Mesodermal cell (in vitro differentiated cells): Measurements from ENCODE around the gene CENPO.
A peak's percentile ranks its signal among the peaks of the same experiment; 100 is the strongest.

Source experiments
- H3K27ac ChIP-seq: 2 replicates; pipeline ENCODE4 v1.7.0; 2013; ENCODE audit warnings: mild to moderate bottlenecking, low read depth, low read length, moderate library complexity; ENCODE audit not compliant: severe bottlenecking
- H3K36me3 ChIP-seq: 2 replicates; pipeline ENCODE4 v1.7.1; 2013; ENCODE audit warnings: mild to moderate bottlenecking, low read length, moderate library complexity; ENCODE audit not compliant: control insufficient read depth, insufficient read depth
- H3K4me1 ChIP-seq: one replicate; pipeline ENCODE4 v1.7.1; 2013; ENCODE audit warnings: mild to moderate bottlenecking, low read length; ENCODE audit not compliant: insufficient read depth, control insufficient read depth, poor library complexity, severe bottlenecking
- H3K4me3 ChIP-seq: 2 replicates; pipeline ENCODE4 v1.7.0; 2013; ENCODE audit warnings: low read length, control low read depth, mild to moderate bottlenecking; ENCODE audit not compliant: insufficient read depth, poor library complexity, severe bottlenecking; ENCODE audit errors: extremely low read depth
- H3K9me3 ChIP-seq: 2 replicates; pipeline ENCODE4 v1.7.1; 2013; ENCODE audit warnings: mild to moderate bottlenecking, low read length, moderate library complexity; ENCODE audit not compliant: control insufficient read depth
- WGBS, 2 experiments: methylation state at CpG; one replicate each; pipeline ENCODE4 v1.1.5; 2013; ENCODE audit warnings: missing lambda C conversion rate in 2 of 2; ENCODE audit not compliant: insufficient coverage in 2 of 2; 5-methylcytosine and 5-hydroxymethylcytosine counted together

Gene CENPO

GRCh38 chr2:24763843-24764242 is 29.4 kb upstream of the CENPO start:
- H3K27ac ChIP-seq, result no peak overlapping the region
- no peaks in the 10 kb centered on the region for H3K4me1 ChIP-seq
- no peak overlapping the region for H3K4me3 ChIP-seq
- H3K36me3 ChIP-seq, result peaks cover 30% of the 10 kb centered on the region
- no peaks in the 10 kb centered on the region for H3K9me3 ChIP-seq
- 92 to 96% methylated on average over 3 to 4 of the region's 4 CpGs for WGBS, 2 experiments

- Histone ChIP-seq H3K36me3 (peaks cover 36% of the 10 kb centered on the region), H3K27ac (no peak overlapping the region), H3K4me1 (peaks cover 6% of the 10 kb centered on the region), H3K4me3 (no peak overlapping the region), H3K9me3 (no peaks in the 10 kb centered on the region)
- 87 to 88% methylated on average over 6 of the region's 6 CpGs for WGBS, 2 experiments
These were observed 26.6 kb upstream of the CENPO start for GRCh38 chr2:24766609-24767008.

- Histone ChIP-seq H3K27ac (no peak overlapping the region), H3K9me3 (peaks cover 5% of the 10 kb centered on the region), H3K36me3 (peaks cover 27% of the 10 kb centered on the region), H3K4me1 (peaks cover 6% of the 10 kb centered on the region), H3K4me3 (no peak overlapping the region)
- 93 to 95% methylated on average over 4 of the region's 5 CpGs for WGBS, 2 experiments
These were observed 25.2 kb upstream of the CENPO start for GRCh38 chr2:24768013-24768412.

- Histone ChIP-seq H3K36me3 (peaks cover 25% of the 10 kb centered on the region), H3K4me1 (peaks cover 6% of the 10 kb centered on the region), H3K4me3 (no peak overlapping the region), H3K9me3 (peaks cover 5% of the 10 kb centered on the region), H3K27ac (no peak overlapping the region)
- WGBS, 2 experiments, result 83 to 94% methylated on average over 5 to 7 of the region's 7 CpGs
These were observed 24.6 kb upstream of the CENPO start for GRCh38 chr2:24768601-24769000.

GRCh38 chr2:24771061-24771460 is 22.2 kb upstream of the CENPO start:
- peak overlapping the region; percentile 79 for H3K27ac ChIP-seq
- no peak overlapping the region for H3K4me3 ChIP-seq
- H3K36me3 ChIP-seq, result peaks cover 15% of the 10 kb centered on the region
- peaks cover 6% of the 10 kb centered on the region for H3K4me1 ChIP-seq
- 74 to 91% methylated on average over 2 to 5 of the region's 5 CpGs for WGBS, 2 experiments
- peaks cover 5% of the 10 kb centered on the region for H3K9me3 ChIP-seq

GRCh38 chr2:24771764-24772586 is 21.2 kb upstream of the CENPO start:
- WGBS, 2 experiments, result 84 to 93% methylated on average over 2 of the region's 5 CpGs
- H3K9me3 ChIP-seq, result peaks cover 5% of the 10 kb centered on the region
- H3K27ac ChIP-seq, result peak overlapping the region; percentile 51
- peaks cover 6% of the 10 kb centered on the region for H3K4me1 ChIP-seq
- peaks cover 15% of the 10 kb centered on the region for H3K36me3 ChIP-seq
- H3K4me3 ChIP-seq, result no peak overlapping the region

GRCh38 chr2:24774373-24774772 is 18.9 kb upstream of the CENPO start:
- Histone ChIP-seq H3K4me3 (no peak overlapping the region), H3K36me3 (peaks cover 8% of the 10 kb centered on the region), H3K27ac (no peak overlapping the region), H3K9me3 (peaks cover 5% of the 10 kb centered on the region), H3K4me1 (peaks cover 6% of the 10 kb centered on the region)
- WGBS, 2 experiments, result 95 to 96% methylated on average over 3 of the region's 3 CpGs

GRCh38 chr2:24779116-24779515 is 14.1 kb upstream of the CENPO start:
- no peaks in the 10 kb centered on the region for H3K9me3 ChIP-seq
- WGBS, 2 experiments, result 95% methylated on average over 2 of the region's 2 CpGs

GRCh38 chr2:24783641-24784040 is 9.6 kb upstream of the CENPO start:
- whole genome bisulfite sequencing, 2 experiments, result 100% methylated on average over 1 of the region's 3 CpGs; no CpG with 5 or more reads in 1 of the 2 experiments
- Histone ChIP-seq H3K36me3 (no peaks in the 10 kb centered on the region), H3K4me3 (no peak overlapping the region), H3K27ac (no peak overlapping the region), H3K4me1 (no peaks in the 10 kb centered on the region), H3K9me3 (peaks cover 3% of the 10 kb centered on the region)

More at GRCh38 chr2:24779116-24779515, 14.1 kb upstream of the CENPO start:
- no peaks in the 10 kb centered on the region for H3K36me3 ChIP-seq
- H3K4me3 ChIP-seq, result no peak overlapping the region
- H3K4me1 ChIP-seq, result no peaks in the 10 kb centered on the region
- H3K27ac ChIP-seq, result no peak overlapping the region

- Histone ChIP-seq H3K36me3 (peaks cover 5% of the 10 kb centered on the region), H3K27ac (no peak overlapping the region), H3K4me3 (no peak overlapping the region), H3K4me1 (peaks cover 3% of the 10 kb centered on the region), H3K9me3 (peaks cover 3% of the 10 kb centered on the region)
- WGBS, 2 experiments, result 85 to 95% methylated on average over 6 of the region's 6 CpGs
These were observed 7.4 kb upstream of the CENPO start for GRCh38 chr2:24785671-24786321.

GRCh38 chr2:24787532-24787931 is 5.7 kb upstream of the CENPO start:
- Histone ChIP-seq H3K36me3 (peaks cover 5% of the 10 kb centered on the region), H3K4me3 (no peak overlapping the region), H3K4me1 (peaks cover 13% of the 10 kb centered on the region), H3K9me3 (peaks cover 3% of the 10 kb centered on the region), H3K27ac (no peak overlapping the region)
- whole genome bisulfite sequencing, 2 experiments, result 83 to 94% methylated on average over 2 of the region's 2 CpGs
